ENCODE data around the gene UBE2O.

Gene UBE2O

DNA sequence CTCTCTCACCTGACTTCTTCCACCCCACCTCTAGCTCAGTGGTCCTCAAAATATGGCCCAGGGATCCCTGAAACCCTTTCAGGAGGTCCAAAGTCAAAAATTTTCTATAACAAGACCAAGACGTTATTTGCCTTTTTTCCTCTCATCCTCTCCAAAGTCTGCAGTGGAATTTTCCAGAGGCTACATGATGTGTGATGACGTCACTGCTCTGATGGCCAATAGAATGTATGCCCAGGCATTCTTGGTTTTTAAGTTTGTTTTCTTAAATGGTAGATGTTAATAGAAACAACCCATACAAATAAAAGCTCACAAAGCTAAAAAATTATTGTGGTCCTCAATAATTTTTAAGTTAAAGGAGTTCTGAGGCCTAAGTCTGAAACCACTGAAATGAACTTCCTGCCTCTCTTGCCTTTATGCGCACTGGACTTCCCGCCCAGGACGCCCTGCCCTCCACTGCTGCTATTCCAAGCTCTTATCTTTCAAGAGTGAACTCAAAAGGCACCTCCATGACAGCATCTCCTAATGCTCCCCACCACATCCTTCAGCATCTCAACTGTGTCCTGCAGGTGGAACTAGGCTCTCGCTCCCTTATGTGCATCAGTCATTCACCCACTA is 13.5 kb downstream of the UBE2O start:
- DNase-seq (ENCODE audit: low read depth) = no peak

DNA sequence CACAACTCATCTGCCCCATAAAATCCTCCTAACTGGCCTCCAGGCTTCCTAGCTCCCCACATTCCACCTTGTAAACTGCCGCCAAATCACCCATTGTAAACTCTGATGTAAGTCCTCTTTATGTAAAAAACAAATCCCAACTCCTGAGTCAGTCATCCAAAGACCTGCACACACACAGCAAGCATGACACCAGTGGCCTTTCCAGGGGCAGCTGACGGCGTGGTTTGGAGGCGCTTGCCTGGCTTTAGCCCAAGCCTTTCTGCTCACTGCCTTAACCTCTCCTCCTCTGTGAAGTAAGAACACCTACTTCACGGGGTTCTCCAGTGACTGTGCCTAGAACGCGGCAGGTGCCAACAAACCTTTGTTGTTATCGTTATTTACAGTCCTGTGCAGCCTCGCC is 14.0 kb downstream of the UBE2O start:
- DNase-seq (ENCODE audit: low read depth) = no peak

DNA sequence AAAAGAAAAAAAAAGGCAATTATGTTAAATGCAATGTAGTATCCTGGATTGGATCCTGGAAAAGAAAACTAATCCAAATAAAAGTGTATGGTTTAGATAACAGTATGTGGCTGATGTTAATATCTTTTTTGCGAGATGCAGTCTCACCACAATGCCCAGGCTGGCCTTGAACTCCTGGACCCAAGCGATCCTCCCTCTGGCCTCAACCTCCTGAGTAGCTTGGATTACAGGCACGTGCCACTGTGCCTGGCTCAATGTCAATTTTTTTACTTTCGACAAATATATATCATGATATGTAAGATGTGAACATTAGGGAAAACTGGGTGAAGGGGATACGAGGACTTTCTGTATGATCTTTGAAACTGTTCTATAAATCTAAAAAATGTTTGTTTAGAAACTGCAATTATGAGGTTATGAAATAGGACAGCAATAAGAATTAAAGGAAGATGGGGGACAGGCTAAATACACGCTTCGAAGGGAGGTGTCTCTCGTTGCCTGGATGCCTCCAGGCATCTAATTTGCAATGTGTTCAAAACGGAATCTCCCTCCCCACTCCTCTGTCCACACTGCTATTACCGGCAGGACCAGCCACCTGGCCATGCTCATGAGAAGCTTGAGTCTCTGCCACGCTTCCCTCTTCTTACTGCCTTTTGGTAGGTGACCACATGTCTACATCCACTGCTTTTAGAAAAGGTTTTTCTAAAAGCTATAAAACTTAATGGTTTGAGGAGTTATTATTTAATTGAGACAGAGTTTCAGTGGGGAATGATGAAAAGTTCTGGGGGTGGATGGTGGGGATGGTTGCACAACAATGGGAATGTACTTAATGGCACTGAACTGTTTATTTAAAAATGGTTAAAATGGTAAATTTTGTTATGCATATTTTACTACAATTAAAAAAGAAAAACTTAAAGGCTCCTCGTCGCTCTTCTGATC is 15.2 kb downstream of the UBE2O start:
- DNase-seq (ENCODE audit: low read depth) = no peak

DNA sequence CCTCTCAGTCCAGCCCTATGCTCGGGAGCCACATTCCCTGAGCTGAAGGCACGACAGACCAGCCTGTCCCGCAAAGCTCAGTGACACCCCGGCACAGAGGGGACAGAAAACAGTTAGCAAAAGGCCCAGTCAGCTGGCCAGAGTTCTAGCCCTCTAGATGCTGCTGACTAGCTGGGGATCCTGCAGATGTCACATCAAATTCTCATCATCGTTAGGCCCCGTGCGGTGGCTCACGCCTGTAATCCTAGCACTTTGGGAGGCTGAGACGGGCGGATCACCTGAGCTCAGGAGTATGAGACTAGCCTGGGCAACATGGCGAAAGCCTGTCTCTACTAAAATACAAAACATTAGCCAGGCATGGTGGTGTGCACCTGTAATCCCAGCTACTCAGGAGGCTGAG is 17.2 kb downstream of the UBE2O start:
- DNase-seq (ENCODE audit: low read depth) = no peak

DNA sequence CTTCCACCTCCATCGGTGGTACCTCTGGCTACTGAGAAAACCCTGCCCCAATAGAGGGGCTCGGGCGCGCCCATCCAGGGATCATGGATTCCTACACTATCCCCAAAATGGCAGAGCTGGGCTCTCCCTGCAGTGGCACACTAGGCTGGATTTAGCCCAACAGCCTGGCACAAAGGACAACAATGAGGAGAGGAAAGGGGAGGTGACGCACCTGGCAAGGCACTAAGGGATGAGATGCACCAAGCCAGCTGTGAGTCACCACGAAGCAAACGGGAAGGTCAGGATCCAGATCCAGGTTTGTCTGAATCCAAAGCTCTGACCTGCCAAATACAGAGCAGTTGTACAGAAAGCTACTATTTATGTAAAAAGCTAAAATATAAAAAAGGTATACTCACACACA is 18.1 kb downstream of the UBE2O start:
- no peak for DNase-seq (ENCODE audit: low read depth)

DNA sequence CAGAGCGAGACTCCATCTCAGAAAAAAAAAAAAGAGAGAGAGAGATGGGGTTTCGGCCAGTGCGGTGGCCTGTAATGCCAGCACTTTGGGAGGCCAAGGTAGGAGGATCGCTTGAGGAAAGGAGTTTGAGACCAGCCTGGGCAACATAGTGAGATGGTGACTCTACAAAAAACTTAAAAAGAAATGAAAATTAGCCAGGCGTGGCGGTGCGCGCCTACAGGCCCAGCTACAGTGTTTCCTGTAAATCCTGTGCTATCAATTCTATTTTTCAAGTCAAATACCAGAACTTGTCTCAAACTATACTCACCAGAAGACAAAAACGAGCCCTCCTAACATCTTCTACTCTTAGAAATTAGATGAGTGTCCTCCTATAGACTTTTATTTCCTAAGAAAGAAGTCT is 19.3 kb downstream of the UBE2O start:
- no peak for DNase-seq (ENCODE audit: low read depth)

DNA sequence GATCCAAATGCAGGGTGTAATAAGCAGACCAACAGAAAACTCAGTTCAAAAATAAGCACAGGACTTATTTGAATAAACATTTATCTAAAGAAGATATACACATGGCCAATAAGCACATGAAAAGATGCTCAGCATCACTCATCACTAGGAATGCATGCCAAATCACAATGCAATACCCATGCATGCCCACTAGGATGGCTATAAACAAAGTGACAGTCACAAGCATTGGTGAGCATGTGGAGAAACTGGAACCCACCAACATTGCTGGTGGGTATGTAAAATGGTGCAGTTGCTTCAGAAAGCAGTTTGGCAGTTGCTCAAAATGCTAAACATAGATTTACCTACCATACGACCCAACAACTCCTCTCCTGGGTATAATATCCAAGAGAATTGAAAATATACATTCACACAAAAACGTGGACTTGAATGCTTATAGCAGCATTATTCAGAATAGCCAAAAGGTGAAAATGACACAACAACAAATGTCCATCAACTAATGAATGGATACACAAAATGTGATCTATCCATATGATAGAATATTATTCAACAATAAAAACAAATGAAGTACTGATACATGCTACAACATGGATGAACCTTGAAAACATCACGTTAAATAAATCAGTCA is 20.1 kb downstream of the UBE2O start:
- DNase-seq (ENCODE audit: low read depth) = no peak

DNA sequence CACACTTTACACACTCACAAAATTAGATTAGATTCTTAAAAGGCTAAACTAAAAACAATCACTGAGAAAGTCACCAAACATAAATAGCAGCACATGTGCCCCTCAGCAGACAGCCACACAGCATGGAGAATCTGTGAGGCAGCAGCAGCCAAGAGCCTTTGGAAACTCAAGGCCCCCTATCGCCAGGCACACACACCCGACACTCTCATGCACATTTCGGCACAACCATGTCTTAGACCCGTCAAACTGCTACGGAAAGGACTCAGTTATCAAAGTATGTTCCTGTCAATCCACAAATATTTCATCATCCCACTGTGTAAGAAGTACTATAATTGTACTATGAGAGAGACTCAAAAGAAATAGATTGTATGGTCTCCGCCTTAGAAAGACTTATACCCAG is 20.9 kb downstream of the UBE2O start:
- no peak for DNase-seq (ENCODE audit: low read depth)

DNA sequence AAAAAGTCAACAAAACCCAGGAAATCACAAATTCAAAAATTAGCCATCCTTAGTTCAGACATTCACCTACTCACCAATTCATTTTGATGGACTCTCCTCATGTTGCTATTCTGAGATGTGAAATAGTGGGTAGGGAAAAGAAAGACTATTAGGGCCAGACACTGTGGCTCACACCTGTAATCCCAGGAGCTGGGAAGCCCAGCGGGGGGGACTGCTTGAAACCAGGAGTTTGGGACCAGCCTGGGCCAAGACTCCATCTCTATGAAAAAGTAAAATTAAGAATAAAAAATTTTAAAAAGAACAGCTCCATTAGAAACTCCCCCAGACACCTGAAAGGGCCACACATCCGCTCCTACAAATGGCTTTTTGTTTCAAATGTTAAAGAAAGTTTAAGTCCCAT is 21.4 kb downstream of the UBE2O start:
- DNase-seq (ENCODE audit: low read depth) = no peak

DNA sequence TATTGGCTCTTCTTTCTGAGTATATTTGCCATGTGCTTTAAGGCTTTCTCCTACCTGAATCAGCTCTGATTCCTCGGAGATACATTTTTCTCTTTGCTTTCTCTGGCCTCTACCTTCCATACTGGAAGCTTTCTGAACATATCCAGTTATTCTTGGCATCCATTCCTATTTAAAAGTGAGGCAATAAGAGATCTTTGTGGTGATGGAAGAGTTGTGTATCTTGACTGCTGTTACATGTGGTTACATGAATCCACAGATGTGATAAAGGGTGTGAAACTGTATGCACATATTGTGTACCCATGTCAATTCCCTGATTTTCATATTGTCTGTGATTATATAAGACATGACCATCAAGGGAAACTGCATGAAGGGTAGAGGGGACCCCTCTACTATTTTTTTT is 24.4 kb downstream of the UBE2O start:
- no peak for DNase-seq (ENCODE audit: low read depth)

DNA sequence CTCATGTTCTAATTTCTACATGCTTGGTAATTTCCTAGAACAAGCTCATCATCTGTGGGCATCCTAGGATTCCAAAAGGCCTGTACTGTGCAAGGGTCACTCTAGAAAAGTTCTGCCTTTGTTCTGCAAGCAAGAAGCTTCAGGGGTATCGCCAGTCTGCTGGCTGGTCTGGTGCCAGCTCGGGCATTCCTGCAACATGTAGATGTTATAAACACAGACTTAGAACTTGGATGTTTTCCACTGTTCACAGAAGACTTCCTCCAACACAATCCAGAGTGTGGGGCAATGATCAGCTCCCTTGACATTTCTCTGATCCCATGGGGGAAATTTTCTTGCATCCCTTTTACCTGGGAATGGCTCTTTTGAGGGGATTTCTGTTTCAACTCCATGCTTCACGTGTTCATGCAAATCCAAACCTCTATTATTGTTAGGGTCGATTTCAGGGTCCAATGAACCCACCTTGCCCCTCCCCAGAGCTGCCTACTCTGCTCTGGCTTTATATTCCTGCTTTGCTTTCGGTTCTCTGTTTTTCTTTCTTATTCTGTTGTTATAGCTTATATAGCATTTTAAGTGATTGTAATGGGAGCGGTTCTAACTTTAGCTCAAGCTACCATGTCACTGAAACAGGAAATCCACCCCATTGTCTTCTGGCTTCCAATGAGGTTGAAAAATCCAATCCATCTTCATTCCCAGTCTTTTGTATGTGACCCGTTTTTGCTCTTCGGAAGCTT is 25.3 kb downstream of the UBE2O start:
- no peak for DNase-seq (ENCODE audit: low read depth)

DNA sequence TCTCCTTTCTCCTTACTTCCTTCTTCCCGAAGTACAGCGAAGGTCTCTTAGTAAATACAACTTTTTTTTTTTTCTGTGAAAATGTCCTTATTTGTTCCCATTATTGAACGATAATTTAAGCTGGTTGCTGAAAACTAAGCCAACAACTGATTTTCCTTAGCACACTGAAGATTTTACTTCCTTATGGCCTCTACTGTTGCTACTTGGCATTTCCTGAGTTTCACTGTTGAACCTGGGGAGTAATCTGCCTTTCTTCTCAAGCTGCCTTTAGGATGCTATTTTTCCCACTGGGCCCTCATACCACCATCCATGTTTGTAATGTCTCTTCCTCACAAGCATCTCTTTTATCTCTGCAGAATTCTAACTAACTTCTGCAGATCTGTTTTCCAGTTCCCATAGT is 26.1 kb downstream of the UBE2O start:
- DNase-seq (ENCODE audit: low read depth) = no peak

DNA sequence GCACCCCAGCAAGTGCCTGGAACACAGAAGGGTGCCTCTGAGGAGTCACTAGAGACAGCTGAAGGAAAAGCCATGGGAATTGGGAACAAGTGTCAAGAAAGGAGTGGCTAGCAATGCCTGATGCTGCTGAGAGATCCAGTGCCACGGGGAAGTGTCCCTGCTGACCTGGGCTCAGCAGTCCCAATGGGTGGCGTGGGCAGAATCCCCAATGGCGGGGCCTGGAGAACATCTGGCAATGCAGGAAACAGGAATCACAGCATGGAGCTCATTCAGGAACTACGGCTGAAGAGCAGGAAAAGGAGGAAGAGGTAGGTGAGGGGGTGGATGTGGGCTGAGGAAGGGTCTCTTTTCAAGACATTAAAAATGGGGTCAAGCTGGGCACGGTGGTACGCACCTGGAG is 30.1 kb downstream of the UBE2O start:
- no peak for DNase-seq (ENCODE audit: low read depth)

DNA sequence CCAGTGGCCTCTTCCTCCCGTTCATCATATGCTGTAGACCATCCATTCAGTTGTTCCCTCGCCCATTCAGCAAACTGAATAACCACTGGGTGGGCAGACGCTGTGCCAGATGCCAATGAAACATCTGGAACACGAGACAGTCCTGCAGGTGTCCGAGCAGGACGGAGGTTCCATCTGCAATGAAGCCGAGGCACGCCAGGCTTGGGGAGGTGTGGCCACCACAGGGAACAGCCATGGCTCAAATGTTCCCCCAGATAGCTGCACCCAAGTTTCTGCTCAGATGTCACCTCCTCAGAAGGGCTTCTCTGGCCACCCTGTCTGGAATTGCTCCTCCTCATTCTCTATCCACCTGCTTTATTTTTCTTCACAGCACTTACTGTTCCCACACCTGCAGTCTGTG is 30.5 kb downstream of the UBE2O start:
- no peak for DNase-seq (ENCODE audit: low read depth)

DNA sequence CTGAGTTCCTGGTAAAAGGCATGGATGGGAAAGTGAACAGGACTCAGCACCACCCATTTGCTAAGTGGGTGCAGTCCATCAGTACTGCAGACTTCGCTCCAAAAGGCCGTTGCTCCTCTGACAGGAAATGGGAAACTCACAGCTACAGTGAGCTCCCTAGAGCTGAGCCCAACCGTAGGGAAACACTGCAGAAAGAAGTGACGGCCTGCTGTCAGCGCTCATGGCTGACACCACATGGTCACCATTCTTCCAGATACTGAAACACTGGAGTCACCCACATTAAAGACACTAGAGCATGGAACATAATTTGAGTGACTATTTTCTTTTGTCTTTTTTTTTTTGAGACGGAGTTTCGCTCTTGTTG is 31.9 kb downstream of the UBE2O start:
- DNase-seq (ENCODE audit: low read depth) = no peak

DNA sequence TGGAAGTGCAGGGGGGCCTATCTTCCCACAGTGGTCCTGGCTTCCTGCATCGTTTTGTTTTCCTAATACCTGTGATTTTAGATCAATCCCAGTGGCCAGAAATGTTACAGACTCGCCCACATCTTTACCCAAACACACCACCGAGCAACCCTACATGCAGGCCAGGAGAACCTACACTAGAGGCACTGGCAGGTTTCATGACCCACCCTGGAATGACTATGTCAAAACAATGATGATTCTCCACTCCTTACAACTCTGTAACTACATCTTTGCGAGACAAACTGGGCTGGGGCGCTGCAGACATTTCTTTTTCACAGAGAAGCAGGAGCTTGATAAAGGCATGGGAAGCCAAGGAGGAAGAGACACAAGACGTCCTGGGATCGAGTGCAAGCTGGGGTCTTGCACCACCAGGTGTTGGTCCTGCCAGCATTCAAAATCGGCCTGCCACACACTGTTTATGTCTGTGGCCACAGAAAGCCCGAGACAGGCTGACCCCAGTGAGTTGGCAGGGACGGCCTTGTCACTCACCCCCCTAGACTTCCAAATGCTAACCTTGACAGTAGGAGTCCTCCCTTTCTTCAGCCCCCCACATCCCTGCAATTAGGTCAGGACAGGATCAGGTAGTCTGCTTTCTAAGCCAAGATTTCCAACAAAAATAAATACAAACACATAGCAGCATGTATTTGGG is 32.5 kb downstream of the UBE2O start:
- DNase-seq (ENCODE audit: low read depth) = no peak

DNA sequence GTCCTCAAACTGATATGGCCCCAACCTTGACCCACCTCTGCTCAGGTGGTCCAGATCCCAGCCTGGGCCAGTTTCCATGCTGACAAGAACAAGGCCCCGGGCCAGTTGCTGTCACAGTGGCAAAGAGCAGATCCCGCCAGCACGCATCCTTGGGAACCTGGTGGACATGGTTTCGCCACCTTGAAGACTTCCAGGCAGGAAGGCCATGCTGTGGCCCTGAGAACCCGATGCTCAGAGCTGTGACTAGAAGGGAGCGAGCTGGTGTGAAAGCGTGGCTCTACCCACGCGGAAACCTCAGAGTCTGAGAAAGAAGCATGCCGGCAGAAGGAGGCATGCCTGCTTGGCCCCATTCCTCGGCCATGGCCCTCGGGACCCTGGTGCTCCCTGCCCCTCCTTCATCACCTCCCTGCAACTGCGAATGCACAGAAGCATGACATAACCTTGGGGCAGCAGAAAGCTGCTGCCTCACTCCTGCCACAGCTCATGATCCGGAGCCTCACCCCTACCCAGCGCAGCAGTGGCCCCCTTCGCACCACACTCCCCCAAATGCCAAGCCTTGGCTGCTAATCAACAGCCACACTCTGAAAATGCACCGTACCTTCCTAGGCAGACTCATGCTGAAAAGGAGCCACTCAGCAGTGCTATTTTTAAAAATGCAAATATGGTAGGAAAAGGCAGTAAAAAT is 33.2 kb downstream of the UBE2O start:
- DNase-seq (ENCODE audit: low read depth) = no peak

DNA sequence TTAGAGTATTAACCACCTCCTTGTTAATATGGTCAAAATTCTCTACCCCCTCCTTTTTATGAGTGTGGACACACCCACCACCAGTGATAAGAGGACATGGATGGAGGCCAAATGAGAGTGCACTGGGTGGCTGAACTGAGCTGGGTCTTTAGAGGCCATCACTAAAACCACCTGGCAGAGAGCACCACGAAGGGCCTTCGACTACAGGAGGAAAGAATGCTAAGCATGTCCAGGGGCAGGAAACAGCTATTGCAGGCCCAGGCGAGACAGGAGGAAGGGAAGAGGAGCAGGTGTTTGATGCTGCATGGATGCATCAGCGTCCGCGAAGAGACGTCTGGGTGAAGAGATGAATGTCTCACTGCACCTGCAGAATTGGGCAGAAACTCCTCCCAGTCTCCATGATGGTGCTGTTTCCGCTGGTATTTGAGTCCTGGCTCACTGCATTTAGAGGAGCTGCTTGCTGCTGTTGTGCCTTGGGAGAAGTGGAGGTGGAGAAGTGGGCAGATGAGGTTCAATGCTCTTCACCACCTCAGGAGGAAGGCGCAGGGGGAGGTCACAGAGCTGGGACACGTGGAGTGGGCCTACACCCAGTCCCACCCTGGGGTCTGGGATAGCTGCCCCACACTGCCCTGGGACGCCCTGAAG is 35.3 kb downstream of the UBE2O start:
- no peak for DNase-seq (ENCODE audit: low read depth)

DNA sequence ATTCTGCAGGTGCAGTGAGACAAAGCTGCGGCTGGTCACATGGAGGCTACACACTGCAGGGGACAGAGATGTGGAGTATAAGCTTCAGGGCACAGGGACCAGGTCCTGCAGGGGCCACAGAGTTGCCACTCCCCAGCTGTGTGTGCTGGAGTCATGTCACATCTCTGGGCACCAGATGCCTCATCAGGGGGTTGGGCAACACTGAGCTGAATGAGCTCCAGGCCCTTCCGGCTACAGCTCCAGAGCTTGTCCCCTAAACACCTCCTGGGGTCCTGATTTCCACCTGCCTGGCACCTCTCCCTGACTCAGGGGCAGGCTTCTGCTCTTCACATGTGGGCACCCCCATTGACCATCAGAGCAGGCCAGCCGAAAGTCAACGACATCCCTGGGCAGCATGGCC is 36.1 kb downstream of the UBE2O start:
- DNase-seq (ENCODE audit: low read depth) = no peak

DNA sequence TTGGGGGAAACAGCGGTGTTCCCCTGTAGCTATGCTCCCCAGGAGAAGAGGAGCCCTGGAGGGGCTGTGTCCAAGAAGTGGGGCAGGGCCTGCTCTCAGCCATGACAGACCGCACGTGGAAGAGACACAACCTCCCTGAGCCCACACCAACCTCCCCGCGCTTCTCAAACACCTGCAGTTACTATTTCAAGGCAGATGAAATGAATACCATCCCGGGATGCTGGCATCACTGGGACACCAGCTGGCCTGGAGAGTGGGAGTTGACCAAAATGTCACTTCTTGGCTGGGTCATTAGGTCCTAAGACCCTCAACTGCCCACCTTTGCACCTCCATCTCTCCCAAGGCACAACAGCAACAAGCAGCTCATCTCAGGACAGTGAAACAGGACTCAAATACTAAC is 36.5 kb downstream of the UBE2O start:
- DNase-seq (ENCODE audit: low read depth) = no peak

DNA sequence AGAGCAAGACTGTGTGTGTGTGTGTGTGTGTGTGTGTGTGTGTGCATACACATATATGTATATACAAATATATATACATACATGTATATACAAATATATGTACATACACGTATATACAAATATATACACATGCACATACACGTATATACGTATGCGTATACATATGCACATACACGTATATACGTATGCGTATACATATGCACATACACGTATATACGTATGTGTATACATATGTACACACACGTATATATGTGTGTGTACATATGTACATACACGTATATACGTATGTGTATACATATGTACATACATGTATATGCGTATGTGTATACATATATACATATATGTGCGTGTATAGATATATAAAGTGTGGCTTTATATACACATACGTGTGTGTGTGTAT is 37.2 kb downstream of the UBE2O start:
- no peak for DNase-seq (ENCODE audit: low read depth)

Measured in T-helper 22 cell (primary cell).